HEK293T (cell line): ENCODE data around the gene PHF23.

Experiments used
- ELF4 ChIP-seq: fragments of 450-650 bp; IDR thresholded peaks from 2 replicates; pipeline ENCODE4 v1.6.1; 2017; ENCODE audit warnings: antibody characterized with exemption
- FOXK2 ChIP-seq: fragments of 450-650 bp; IDR thresholded peaks from 2 replicates; pipeline ENCODE4 v1.6.1; 2016; ENCODE audit warnings: mild to moderate bottlenecking
- FOXM1 ChIP-seq: fragments of 450-650 bp; IDR thresholded peaks from 2 replicates; pipeline ENCODE4 v1.6.1; 2017; ENCODE audit warnings: mild to moderate bottlenecking, borderline replicate concordance
- HDGF ChIP-seq: fragments of 450-650 bp; IDR thresholded peaks from 2 replicates; pipeline ENCODE4 v1.6.1; 2017; ENCODE audit warnings: antibody characterized with exemption, borderline replicate concordance
- SP1 ChIP-seq: fragments of 450-650 bp; IDR thresholded peaks from 2 replicates; pipeline ENCODE4 v1.6.1; 2017
- SUZ12 ChIP-seq: fragments of 450-650 bp; IDR thresholded peaks from 2 replicates; pipeline ENCODE4 v1.6.1; 2016; ENCODE audit warnings: mild to moderate bottlenecking
- TF ChIP-seq, protein P1 (sequence below): fragments of 450-650 bp; IDR thresholded peaks from 2 replicates; pipeline ENCODE4 v1.6.1; 2016

- TF ChIP-seq SUZ12 = no peak
- TF ChIP-seq SP1 = no peak
- no peak for TF ChIP-seq ELF4
- no peak for TF ChIP-seq FOXK2
- TF ChIP-seq FOXM1 = no peak
- TF ChIP-seq HDGF = no peak
- TF ChIP-seq, protein P1, sequence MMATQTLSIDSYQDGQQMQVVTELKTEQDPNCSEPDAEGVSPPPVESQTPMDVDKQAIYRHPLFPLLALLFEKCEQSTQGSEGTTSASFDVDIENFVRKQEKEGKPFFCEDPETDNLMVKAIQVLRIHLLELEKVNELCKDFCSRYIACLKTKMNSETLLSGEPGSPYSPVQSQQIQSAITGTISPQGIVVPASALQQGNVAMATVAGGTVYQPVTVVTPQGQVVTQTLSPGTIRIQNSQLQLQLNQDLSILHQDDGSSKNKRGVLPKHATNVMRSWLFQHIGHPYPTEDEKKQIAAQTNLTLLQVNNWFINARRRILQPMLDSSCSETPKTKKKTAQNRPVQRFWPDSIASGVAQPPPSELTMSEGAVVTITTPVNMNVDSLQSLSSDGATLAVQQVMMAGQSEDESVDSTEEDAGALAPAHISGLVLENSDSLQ = no peak
These were observed 22.8 kb downstream of the PHF23 start for GRCh38 chr17:7216242-7217112.
